Mucosa of stomach (tissue), 1 donor: ENCODE results near the gene STAB1.

ENCODE experiments used
- H3K27me3 ChIP-seq: one replicate; pipeline ENCODE4 v1.7.0; 2013; ENCODE audit warnings: mild to moderate bottlenecking, low read length; ENCODE audit not compliant: control insufficient read depth, insufficient read depth
- H3K36me3 ChIP-seq: one replicate; pipeline ENCODE4 v1.7.0; 2013; ENCODE audit warnings: low read length; ENCODE audit not compliant: control insufficient read depth, insufficient read depth
- H3K4me1 ChIP-seq: one replicate; pipeline ENCODE4 v1.7.0; 2013; ENCODE audit warnings: mild to moderate bottlenecking, low read length; ENCODE audit not compliant: control insufficient read depth, insufficient read depth
- H3K4me3 ChIP-seq: one replicate; pipeline ENCODE4 v1.7.0; 2013; ENCODE audit warnings: low read length
- H3K9ac ChIP-seq: one replicate; pipeline ENCODE4 v1.7.0; 2013; ENCODE audit warnings: mild to moderate bottlenecking, low read length, moderate library complexity
- H3K9me3 ChIP-seq: one replicate; pipeline ENCODE4 v1.7.0; 2013; ENCODE audit warnings: mild to moderate bottlenecking, low read length, moderate library complexity; ENCODE audit not compliant: control insufficient read depth
- donor health status: Pancreatic carcinoma.

The STAB1 gene

DNA sequence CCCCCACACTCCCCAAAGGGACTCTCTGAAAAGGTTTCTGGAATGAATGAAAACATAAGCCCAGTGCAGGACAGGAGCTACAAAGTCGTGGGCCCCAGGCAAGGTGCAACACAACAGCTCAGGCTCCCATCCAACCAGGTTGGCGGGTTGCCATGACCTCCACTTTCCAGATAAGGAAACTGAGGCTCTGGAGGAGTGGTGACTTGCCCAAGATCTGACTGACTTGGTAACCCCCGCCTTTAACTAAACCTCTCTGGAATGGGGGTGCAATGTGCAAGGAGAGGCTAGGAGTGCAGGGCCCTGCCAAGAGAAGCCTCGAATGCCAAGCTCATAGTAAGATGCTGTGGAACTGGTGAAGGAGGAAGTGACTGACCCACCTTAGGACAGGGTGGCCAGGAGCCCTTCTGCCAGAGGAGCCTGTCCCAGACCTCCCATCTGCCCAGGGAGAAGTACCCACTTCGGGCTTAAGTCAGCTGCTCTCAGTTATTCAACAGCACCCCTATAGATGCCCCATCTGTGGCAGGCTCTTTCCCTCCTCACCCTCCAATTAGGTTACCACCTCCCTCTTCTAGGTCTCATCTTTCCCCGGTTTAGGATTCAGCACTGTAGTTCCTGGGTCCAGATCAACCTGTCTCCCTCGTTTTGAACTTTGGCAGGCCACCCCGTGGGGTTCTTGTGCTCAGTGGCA, 40.7 kb upstream of the STAB1 start:
- Histone ChIP-seq H3K4me3 (peak overlapping the region; percentile 56), H3K9ac (peak overlapping the region; percentile 83), H3K36me3 (no peaks in the 10 kb centered on the region), H3K4me1 (peaks cover 45% of the 10 kb centered on the region), H3K9me3 (no peaks in the 10 kb centered on the region), H3K27me3 (no peaks in the 10 kb centered on the region)

DNA sequence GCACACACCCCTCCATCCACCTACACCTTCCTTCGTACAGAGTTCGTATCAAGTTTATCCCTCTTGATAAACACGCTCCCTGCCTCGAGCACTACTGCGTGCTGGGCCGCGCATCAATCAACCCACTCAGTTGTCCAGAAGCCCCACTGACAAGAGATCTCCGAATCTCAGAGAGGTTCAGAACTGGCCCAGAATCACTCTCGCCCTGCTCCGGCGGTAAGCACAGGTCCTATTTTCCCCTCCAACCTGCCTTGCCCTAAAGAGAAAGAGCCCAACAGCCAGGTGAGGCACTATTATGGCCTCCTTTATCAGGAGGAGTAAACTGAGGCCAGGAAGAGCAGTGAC, 40.2 kb upstream of the STAB1 start:
- Histone ChIP-seq H3K27me3 (no peaks in the 10 kb centered on the region), H3K4me3 (peak overlapping the region; percentile 56), H3K9ac (peak overlapping the region; percentile 83), H3K4me1 (peaks cover 42% of the 10 kb centered on the region), H3K9me3 (no peaks in the 10 kb centered on the region), H3K36me3 (no peaks in the 10 kb centered on the region)

DNA sequence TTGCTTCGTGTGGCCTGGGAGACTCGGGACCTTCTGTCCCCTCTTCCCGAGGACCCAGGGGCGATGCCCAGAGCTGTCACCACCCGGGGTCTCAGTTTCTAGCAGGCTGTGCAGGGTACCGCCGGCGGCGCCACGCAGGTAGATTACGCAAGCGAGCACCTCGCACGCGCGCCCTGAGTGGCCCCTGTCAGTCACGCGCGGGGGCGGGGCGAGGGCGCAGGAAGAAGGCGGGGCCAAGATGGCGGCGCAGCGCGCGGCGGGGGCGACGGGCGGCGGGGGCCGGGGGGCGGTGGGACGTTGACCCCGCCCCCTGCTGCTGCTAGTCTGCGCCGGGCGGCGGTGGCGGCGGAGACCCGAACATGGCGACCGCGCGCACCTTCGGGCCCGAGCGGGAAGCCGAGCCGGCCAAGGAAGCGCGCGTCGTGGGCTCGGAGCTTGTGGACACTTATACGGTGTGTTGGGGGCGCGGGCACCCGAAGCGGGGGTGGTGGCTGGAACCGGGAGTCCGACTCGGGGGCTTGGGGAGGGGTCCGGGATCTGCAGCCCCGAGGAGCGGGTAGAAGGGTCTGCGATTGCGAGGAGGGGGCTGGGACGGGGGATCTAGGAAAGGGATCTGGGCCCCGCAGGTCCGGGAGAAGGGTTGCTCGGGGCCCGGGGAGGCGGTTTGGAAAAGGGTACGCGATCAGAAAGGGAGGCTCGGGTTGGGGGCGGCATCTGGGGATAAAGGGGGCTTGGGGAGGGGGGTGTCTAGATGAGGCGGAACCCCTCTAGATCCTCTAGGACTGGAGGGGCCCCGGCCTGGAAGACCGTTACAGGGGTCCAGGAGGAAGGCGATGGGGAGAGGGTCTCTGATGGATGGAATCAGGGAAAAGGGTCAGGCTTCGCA, 39.6 kb upstream of the STAB1 start, which contains the start of gene NISCH:
TSS of gene NISCH (plus strand) at position 322 of the 886 bp plus-strand sequence. CDS start at position 360, 38 bp downstream.
- H3K4me3 ChIP-seq, result peak within 1 kb of the TSS; percentile 56
- peaks cover 36% of the 10 kb centered on the region for H3K4me1 ChIP-seq
- peak within 1 kb of the TSS; percentile 83 for H3K9ac ChIP-seq
- H3K27me3 ChIP-seq, result no peaks in the 10 kb centered on the region
- no peaks in the 10 kb centered on the region for H3K9me3 ChIP-seq
- no peaks in the 10 kb centered on the region for H3K36me3 ChIP-seq

DNA sequence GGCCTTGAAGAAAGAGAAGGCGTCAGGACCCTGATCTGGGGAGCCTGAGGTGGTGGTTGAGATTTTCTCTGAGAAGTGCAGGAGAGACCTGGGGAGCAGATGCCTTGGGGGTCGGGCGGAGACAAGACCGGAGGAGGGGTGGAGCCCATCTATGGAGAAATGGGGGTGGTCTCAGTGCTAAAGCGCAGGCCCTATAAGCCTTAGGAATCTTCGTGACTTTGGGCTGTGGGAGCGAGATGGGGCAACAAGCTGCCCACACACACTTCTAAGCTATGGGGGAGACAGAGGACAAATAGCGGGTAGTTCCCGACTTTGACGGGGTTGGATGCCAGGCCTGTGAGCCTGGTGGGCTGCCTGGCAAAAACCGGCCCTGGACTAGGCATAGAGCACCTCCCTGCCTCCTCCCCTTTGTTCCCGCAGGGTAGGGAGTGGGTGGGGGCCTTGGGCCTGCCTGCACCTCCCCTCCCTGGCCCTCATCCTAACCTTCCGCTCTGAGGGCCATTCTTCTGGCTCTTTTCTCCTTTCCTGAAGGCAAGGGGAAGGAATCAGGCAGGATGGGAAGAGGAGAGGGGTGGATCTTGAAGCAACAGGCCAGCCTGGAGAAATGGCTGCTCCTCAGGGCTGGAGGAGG, 38.9 kb upstream of the STAB1 start:
- no peaks in the 10 kb centered on the region for H3K36me3 ChIP-seq
- H3K4me3 ChIP-seq, result peak overlapping the region; percentile 44
- H3K4me1 ChIP-seq, result peaks cover 36% of the 10 kb centered on the region
- no peaks in the 10 kb centered on the region for H3K27me3 ChIP-seq
- peak overlapping the region; percentile 83 for H3K9ac ChIP-seq
- H3K9me3 ChIP-seq, result no peaks in the 10 kb centered on the region

DNA sequence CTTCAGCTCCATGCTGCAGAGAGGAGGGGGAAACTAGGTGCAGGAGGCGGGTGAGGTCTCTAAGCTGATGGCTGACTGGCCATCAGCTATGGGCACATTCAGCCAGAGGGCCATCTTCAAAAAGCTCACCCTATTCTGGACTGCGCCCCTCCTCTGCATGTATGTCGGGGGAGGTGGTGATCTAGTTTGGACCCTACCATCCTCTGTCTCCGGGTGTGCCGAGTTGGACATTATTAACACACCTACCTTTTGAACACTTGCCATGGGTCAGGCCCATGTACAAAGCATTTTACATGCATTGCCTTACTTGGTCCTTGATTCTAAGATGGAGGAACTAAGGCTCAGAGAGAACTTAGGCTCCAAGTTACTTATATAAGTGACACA, 38.3 kb upstream of the STAB1 start:
- Histone ChIP-seq H3K4me3 (peak overlapping the region; percentile 44), H3K36me3 (no peaks in the 10 kb centered on the region), H3K4me1 (peaks cover 36% of the 10 kb centered on the region), H3K9ac (peak overlapping the region; percentile 83), H3K9me3 (no peaks in the 10 kb centered on the region), H3K27me3 (no peaks in the 10 kb centered on the region)

DNA sequence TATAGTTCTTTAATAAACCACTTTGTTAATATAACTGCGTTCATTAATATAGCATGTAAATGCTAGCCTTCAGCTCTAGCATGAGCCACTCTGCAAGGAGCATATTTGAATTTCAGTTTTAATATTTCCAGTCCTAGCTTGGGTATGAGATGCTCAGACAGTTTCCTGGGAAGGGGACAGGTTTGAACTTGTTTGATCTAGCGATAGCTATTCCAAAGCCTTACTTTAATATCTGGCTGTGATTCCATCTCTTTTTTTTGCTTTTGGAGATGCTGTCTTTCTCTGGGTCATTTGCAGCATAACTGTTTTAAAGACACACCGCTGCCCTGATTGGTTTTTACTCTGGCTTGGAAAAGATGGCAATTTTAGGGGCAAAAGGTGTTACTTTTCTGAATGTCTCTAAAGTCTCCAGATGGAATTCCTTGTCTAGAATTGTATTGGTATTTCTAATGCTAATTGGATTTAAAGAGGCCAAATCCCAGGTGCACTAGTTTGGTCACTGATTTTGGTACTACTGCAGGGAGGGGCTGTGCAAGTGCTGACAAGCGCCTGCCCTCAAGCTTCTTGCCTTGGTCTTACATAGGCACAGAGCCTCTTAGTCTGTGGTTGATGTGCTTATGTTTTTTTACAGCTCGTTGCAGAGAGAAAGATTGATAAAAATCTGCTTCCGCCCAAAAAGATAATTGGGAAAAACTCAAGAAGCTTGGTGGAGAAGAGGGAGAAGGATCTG, 36.9 kb upstream of the STAB1 start:
- Histone ChIP-seq H3K4me1 (peaks cover 26% of the 10 kb centered on the region), H3K36me3 (no peaks in the 10 kb centered on the region), H3K27me3 (no peaks in the 10 kb centered on the region), H3K4me3 (no peak overlapping the region), H3K9ac (no peak overlapping the region), H3K9me3 (no peaks in the 10 kb centered on the region)

DNA sequence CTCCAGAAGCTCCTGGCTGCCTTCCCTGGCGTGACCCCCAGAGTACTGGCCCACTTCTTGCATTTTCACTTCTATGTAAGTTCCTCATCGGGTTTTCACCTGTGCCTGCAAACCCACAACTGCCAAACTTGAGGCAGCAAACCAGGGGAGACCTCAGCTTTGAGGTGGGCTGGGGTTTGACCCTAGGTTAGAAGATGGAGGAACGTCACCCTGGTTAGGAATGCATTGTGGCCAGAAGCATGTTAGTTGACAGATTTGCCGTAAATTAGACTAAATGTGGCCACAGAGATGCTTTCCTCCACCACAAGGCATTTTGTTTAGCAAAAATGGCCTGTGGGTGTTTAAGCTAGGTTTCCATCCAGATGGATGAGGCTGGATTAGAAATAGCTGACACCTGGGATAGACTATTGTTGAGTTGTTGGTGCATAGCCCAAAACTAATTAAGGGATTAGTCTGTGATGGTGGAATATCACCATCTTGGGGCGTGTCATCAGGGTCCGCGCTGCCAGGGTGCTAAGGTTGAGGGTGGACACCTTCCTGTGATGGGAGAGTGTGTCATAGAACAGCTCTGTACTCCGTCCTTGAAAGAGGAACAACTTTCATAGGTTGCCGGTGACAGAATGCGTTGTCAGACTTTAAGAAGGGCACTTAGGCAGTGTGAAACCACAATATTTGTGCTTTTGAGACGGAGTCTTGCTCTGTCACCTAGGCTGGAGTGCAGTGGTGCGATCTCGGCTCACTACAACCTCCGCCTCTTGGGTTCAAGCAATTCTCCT, 36.2 kb upstream of the STAB1 start:
- Histone ChIP-seq H3K4me1 (peaks cover 25% of the 10 kb centered on the region), H3K27me3 (no peaks in the 10 kb centered on the region), H3K4me3 (no peak overlapping the region), H3K36me3 (no peaks in the 10 kb centered on the region), H3K9ac (no peak overlapping the region), H3K9me3 (no peaks in the 10 kb centered on the region)

DNA sequence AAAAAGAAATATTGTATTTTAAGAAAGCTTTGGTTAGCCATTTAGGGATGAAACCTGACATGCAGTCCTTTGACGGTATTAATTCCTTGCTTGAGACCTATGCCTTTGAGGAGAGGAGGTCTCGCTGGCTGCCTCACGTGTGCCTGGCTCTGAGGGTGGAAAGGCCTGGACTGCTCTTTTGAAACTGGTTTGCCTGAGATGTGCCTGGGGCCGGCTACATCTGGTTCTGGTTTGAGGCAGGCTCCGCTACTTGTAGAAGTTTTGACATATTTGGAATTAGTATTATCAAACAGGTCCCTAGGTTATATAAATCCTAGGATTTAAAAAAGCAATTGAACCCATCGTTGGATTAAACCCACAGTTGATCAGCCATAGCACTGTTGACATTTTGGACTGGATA, 33.3 kb upstream of the STAB1 start:
- H3K27me3 ChIP-seq, result no peaks in the 10 kb centered on the region
- H3K9ac ChIP-seq, result no peak overlapping the region
- H3K4me3 ChIP-seq, result no peak overlapping the region
- H3K9me3 ChIP-seq, result no peaks in the 10 kb centered on the region
- peaks cover 3% of the 10 kb centered on the region for H3K4me1 ChIP-seq
- H3K36me3 ChIP-seq, result no peaks in the 10 kb centered on the region

DNA sequence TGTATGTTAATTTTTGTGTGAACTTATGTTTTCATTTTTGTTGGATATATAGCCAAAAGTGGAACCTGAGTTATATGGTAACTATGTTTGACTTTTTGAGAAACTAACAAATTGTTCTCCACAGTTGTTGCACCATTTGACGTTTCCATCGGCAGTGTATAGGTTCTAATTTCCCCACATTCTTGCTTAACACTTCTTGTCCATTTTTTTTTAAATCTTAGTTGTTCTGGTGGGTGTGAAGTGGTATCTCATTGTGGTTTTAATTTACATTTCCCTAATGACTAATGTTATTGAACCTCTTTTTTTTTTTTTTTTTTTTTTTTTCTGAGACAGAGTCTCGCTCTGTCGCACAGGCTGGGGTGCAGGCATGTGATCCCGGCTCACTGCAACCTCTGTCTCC, 31.7 kb upstream of the STAB1 start:
- Histone ChIP-seq H3K27me3 (no peaks in the 10 kb centered on the region), H3K9me3 (no peaks in the 10 kb centered on the region), H3K4me1 (peaks cover 4% of the 10 kb centered on the region), H3K4me3 (no peak overlapping the region), H3K36me3 (no peaks in the 10 kb centered on the region), H3K9ac (no peak overlapping the region)

DNA sequence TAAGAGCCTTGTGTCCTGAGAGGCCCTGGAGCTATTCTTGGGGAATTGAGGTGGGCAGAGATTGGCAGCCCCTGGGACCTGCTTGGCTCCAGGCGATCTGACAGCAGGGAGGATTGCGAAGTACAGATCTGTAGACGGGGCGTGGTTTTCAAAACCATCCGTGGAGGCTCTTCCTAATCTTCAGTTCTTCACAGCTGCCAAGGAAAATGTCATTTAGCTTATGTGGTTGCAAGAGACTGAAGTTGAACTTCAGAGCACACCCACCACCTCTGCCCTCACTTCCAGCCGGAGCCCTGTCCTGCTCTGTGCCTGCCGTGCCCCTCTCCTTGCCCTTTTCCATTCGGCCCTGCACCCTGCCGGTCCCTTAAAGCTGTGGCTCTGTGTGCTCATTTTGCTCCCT, 26.8 kb upstream of the STAB1 start:
- Histone ChIP-seq H3K27me3 (no peaks in the 10 kb centered on the region), H3K4me1 (peaks cover 4% of the 10 kb centered on the region), H3K36me3 (peaks cover 11% of the 10 kb centered on the region), H3K9me3 (no peaks in the 10 kb centered on the region), H3K9ac (no peak overlapping the region), H3K4me3 (no peak overlapping the region)

DNA sequence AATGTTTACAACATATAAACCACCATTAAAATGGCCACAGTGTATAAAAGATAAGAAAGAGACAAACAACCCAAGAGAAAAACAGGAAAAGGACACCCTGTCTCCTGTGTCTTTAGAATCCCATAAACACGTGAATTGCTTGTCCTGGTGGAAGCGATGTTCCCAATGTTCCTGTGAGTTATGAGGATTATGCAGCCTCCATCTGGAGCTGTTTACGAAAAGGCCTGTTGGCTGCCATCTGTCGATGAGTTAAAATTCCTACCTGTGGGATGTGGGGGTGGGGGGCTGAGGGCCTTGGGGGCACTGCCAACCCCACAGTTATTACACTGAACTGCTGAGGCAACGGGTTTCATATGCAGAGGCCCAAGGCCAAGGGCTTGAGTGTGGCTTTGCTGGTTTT, 26.1 kb upstream of the STAB1 start:
- Histone ChIP-seq H3K27me3 (no peaks in the 10 kb centered on the region), H3K9me3 (no peaks in the 10 kb centered on the region), H3K36me3 (peaks cover 15% of the 10 kb centered on the region), H3K9ac (no peak overlapping the region), H3K4me3 (no peak overlapping the region), H3K4me1 (peaks cover 4% of the 10 kb centered on the region)
